Mucosa of gallbladder (tissue), 1 donor: ENCODE measurements around the gene IL12B. TPM values are rescaled to one million over a fixed set of nuclear protein-coding genes. Genes with fewer than 3 reads are reported as not detected.
"Not testable (repeated sequence)": the region's sequence is repeated elsewhere in the genome, so short reads cannot be mapped to it uniquely, and the experiment has no call there.

ENCODE experiments used
- DNase-seq: peaks from one replicate; pipeline ENCODE4 v3.0.0-alpha.2; 2020; ENCODE audit warnings: low spot score
- total RNA-seq: library from RNA; stranded (reverse); gene quantifications from one replicate; pipeline ENCODE4 v1.2.1, GENCODE V29; 2021
- donor health status: DM: no; HTN: no; CAD: no.

The IL12B gene
- total RNA-seq, 1 donor from 2014 or later: not detected

GRCh38 chr5:159332800-159333544 is 2.7 kb upstream of the IL12B start:
- DNase-seq: no peak

- DNase-seq: peak; percentile 62
Measured at GRCh38 chr5:159331093-159331973, 1.0 kb upstream of the IL12B start.

GRCh38 chr5:159324986-159325385 is 5.3 kb downstream of the IL12B start:
- DNase-seq: no peak

GRCh38 chr5:159324102-159324755 is 6.1 kb downstream of the IL12B start:
- no peak for DNase-seq

GRCh38 chr5:159322180-159322579 is 8.1 kb downstream of the IL12B start:
- no peak for DNase-seq

GRCh38 chr5:159319832-159320231 is 10.5 kb downstream of the IL12B start:
- DNase-seq: no peak

- peak; percentile 13 for DNase-seq
Measured at GRCh38 chr5:159319363-159319762, 10.9 kb downstream of the IL12B start.

- DNase-seq: no peak
Measured at GRCh38 chr5:159318448-159318847, 11.8 kb downstream of the IL12B start.

GRCh38 chr5:159317849-159318248 is 12.4 kb downstream of the IL12B start:
- DNase-seq: no peak

- peak; percentile 29 for DNase-seq
Measured at GRCh38 chr5:159316519-159317383, 13.5 kb downstream of the IL12B start.

GRCh38 chr5:159313197-159313596 is 17.1 kb downstream of the IL12B start:
- no peak for DNase-seq

- no peak for DNase-seq
Measured at GRCh38 chr5:159311063-159311462, 19.2 kb downstream of the IL12B start.

GRCh38 chr5:159310511-159310910 is 19.8 kb downstream of the IL12B start:
- DNase-seq: peak; percentile 21

- DNase-seq: no peak
Measured at GRCh38 chr5:159309689-159310433, 20.4 kb downstream of the IL12B start.

GRCh38 chr5:159304961-159305595 is 25.2 kb downstream of the IL12B start:
- no peak for DNase-seq

GRCh38 chr5:159303286-159303685 is 27.0 kb downstream of the IL12B start:
- no peak for DNase-seq

GRCh38 chr5:159301929-159302860 is 28.1 kb downstream of the IL12B start:
- DNase-seq: not testable (repeated sequence)

- DNase-seq: no peak
Measured at GRCh38 chr5:159301466-159301865, 28.8 kb downstream of the IL12B start.

- not testable (repeated sequence) for DNase-seq
Measured at GRCh38 chr5:159297300-159297699, 33.0 kb downstream of the IL12B start.
